Hepatocyte (in vitro differentiated cells): ENCODE results near the gene TMA7B.

Experiments
- CTCF ChIP-seq: fragments of 200-600 bp; sonication (generic); IDR thresholded peaks from 2 replicates; pipeline ENCODE4 v1.5.1; 2016; ENCODE audit warnings: antibody characterized with exemption, mild to moderate bottlenecking; ENCODE audit not compliant: poor library complexity
- EZH2phosphoT487 ChIP-seq: fragments of 200-600 bp; sonication (generic); IDR thresholded peaks from one replicate; pipeline ENCODE4 v1.6.1; 2018; ENCODE audit warnings: antibody characterized with exemption, mild to moderate bottlenecking, low read depth, moderate library complexity; ENCODE audit not compliant: unreplicated experiment, severe bottlenecking

DNA sequence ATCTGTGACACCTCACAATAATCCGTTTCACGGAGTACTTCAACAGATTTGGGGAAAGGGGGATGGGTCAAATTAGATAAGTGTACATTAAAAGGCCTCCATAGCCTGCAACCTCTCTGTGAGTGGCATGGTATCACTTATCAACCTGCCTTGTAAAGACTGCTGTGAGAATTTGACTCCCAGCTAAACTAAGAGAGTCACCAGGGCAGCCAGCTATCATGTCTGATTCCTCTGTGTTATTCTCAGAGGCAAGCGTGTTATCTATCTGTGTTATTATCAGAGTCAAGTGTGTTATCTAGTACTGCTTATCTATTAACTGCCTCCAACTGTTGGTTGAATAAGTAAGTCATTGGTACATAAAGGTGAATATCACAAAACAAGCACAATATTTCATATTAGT is 30.5 kb downstream of the TMA7B start:
- TF ChIP-seq CTCF (no peak), EZH2phosphoT487 (no peak)
